Measurements from ENCODE around the gene ZNF467. TPM values are rescaled to one million over a fixed set of nuclear protein-coding genes. Genes with fewer than 3 reads are reported as not detected.

Gene ZNF467
- total RNA-seq, 1 donor from 2014 or later: 64.2 TPM

DNA sequence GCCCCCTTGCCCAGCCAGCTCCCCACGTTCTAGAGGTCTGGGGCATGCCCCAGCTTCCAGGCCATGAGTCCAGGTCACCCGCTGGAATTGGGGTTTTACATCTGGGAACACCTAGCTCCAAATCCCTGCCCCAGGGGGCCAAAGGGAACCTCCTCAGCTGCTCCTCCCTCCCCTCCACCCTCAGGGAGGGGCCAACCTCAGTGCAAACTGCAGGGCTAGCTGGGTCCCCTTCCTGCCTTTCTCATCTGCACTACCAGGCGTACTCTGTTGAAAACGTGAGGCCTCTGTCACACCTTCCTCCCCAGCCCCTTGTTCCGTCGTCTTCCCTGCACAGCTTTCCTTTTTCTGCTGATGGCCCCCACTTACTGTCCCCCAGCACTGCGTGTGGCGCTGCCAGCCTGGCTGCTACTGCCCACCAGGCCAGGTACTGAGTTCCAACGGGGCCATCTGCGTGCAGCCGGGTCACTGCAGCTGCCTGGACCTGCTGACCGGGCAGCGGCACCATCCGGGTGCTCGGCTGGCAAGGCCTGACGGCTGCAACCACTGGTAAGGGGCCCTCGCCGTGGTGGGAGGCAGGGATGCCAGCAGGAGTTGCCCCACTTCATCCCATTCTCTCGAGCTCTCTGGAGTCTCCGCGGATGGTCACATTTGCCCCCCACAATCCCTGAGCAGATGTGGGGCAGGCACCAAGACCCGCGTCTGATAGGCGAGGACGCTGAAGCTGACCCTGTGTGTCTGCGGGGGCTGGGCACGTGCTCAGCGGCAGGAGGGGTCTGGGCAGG lies 40.1 kb upstream of the ZNF467 start:
- Mint-ChIP-seq H3K27me3 (ENCODE audit: unreplicated experiment) (peaks cover 7% of the 10 kb centered on the region), H3K9me3 (ENCODE audit: unreplicated experiment) (no peaks in the 10 kb centered on the region), H3K4me3 (ENCODE audit: unreplicated experiment) (no peak overlapping the region), H3K36me3 (ENCODE audit: low read depth, unreplicated experiment) (peaks cover 3% of the 10 kb centered on the region), H3K27ac (ENCODE audit: unreplicated experiment) (no peak overlapping the region), H3K4me1 (ENCODE audit: unreplicated experiment) (no peaks in the 10 kb centered on the region)
- TF ChIP-seq, protein P1, sequence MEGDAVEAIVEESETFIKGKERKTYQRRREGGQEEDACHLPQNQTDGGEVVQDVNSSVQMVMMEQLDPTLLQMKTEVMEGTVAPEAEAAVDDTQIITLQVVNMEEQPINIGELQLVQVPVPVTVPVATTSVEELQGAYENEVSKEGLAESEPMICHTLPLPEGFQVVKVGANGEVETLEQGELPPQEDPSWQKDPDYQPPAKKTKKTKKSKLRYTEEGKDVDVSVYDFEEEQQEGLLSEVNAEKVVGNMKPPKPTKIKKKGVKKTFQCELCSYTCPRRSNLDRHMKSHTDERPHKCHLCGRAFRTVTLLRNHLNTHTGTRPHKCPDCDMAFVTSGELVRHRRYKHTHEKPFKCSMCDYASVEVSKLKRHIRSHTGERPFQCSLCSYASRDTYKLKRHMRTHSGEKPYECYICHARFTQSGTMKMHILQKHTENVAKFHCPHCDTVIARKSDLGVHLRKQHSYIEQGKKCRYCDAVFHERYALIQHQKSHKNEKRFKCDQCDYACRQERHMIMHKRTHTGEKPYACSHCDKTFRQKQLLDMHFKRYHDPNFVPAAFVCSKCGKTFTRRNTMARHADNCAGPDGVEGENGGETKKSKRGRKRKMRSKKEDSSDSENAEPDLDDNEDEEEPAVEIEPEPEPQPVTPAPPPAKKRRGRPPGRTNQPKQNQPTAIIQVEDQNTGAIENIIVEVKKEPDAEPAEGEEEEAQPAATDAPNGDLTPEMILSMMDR (IDR thresholded peaks at IDR 0.05; ENCODE audit: unreplicated experiment): no peak
- DNase-seq (ENCODE audit: low spot score): no peak

DNA sequence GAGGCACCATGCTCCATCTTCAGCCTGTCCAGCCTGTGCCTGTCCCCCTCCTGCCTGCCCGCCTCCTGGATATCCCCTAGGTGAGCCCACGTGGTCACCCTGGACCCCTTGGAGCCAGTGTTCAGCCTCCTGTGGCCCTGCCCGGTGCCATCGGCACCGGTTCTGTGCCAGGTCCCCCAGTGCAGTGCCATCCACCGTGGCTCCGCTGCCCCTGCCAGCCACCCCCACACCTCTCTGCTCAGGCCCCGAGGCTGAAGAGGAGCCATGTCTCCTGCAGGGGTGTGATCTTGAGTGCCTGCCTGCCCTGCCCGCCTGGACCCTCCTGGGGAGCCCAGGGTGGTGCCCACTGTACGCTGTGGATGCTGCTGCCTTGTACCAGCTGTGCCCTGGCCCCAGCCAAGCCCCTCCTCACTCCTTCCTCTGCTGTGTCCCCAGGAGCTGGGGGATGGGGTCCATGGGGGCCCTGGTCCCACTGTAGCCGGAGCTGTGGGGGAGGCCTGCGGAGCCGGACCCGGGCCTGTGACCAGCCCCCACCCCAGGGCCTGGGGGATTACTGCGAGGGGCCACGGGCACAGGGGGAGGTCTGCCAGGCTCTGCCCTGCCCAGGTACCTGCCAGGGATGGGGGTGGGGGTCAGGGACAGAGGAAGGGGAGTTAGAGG lies 38.6 kb upstream of the ZNF467 start:
- H3K9me3 Mint-ChIP-seq (ENCODE audit: unreplicated experiment): no peaks in the 10 kb centered on the region
- TF ChIP-seq, protein P1 (IDR thresholded peaks at IDR 0.05; ENCODE audit: unreplicated experiment): no peak
- peaks cover 3% of the 10 kb centered on the region for H3K36me3 Mint-ChIP-seq (ENCODE audit: low read depth, unreplicated experiment)

DNA sequence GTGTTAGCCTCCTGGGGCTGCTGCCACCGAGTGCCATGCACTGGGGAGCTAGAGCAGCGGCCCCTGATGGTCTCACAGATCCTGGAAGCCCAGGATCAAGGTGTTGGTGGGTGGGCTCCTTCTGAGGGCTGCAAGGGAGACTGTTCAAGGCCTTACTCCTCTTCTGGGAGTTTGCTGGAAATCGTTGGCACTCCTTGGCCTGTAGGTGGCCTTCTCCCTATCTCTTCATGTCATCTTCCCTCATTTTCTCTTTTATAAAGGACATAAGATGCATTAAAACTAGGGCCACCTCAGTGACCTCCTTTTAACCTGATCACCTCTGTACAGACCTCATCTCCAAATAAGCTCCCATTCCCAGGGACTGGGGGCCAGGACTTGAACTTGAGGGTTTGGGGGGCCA lies 37.8 kb upstream of the ZNF467 start:
- Mint-ChIP-seq H3K4me1 (ENCODE audit: unreplicated experiment) (peaks cover 2% of the 10 kb centered on the region), H3K27ac (ENCODE audit: unreplicated experiment) (no peak overlapping the region), H3K4me3 (ENCODE audit: unreplicated experiment) (no peak overlapping the region), H3K9me3 (ENCODE audit: unreplicated experiment) (no peaks in the 10 kb centered on the region), H3K27me3 (ENCODE audit: unreplicated experiment) (peaks cover 10% of the 10 kb centered on the region), H3K36me3 (ENCODE audit: low read depth, unreplicated experiment) (peaks cover 3% of the 10 kb centered on the region)
- TF ChIP-seq, protein P1 (IDR thresholded peaks at IDR 0.05; ENCODE audit: unreplicated experiment): no peak
- no peak for DNase-seq (ENCODE audit: low spot score)

More for the DNA sequence above, 38.6 kb upstream of the ZNF467 start:
- peaks cover 8% of the 10 kb centered on the region for H3K27me3 Mint-ChIP-seq (ENCODE audit: unreplicated experiment)
- H3K27ac Mint-ChIP-seq (ENCODE audit: unreplicated experiment): no peak overlapping the region
- H3K4me1 Mint-ChIP-seq (ENCODE audit: unreplicated experiment): peaks cover 2% of the 10 kb centered on the region
- DNase-seq (ENCODE audit: low spot score): no peak
- H3K4me3 Mint-ChIP-seq (ENCODE audit: unreplicated experiment): no peak overlapping the region

DNA sequence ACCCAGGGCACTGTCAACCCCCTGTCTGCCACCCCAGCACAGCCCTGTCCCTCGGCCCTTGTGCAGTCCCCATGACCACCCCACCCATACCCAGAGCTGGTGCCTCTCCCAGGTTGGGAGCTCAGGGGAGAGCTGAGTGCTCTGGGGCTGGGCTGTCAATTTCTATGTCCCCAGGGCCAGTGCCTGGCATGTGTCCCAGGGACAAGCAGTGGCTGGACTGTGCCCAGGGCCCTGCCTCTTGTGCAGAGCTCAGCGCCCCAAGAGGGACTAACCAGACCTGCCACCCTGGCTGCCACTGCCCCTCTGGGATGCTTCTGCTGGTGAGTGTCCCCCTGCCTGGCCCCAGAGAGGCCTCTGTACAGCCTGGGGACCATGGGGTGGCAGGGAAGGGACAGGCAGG lies 35.8 kb upstream of the ZNF467 start:
- TF ChIP-seq, protein P1 (IDR thresholded peaks at IDR 0.05; ENCODE audit: unreplicated experiment): no peak
- H3K27me3 Mint-ChIP-seq (ENCODE audit: unreplicated experiment): peaks cover 11% of the 10 kb centered on the region

DNA sequence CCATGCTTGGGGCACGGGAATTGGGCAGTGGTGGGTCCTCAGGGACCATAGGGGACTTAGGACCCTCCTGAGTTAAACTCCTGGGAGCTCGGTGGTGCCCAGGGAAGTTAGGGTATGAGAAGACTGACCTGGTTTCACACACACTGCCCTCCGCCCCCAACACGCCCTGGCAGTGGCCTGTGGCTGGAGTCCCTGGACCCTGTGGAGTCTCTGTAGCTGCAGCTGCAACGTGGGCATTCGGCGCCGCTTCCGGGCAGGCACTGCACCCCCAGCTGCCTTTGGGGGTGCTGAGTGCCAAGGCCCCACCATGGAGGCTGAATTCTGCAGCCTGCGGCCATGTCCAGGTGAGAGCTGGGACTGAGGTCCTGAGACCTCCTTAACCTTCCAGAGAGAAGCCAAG lies 34.9 kb upstream of the ZNF467 start:
- no peaks in the 10 kb centered on the region for H3K9me3 Mint-ChIP-seq (ENCODE audit: unreplicated experiment)
- no peak overlapping the region for H3K4me3 Mint-ChIP-seq (ENCODE audit: unreplicated experiment)
- no peak overlapping the region for H3K27ac Mint-ChIP-seq (ENCODE audit: unreplicated experiment)
- peaks cover 2% of the 10 kb centered on the region for H3K4me1 Mint-ChIP-seq (ENCODE audit: unreplicated experiment)
- peaks cover 3% of the 10 kb centered on the region for H3K36me3 Mint-ChIP-seq (ENCODE audit: low read depth, unreplicated experiment)
- TF ChIP-seq, protein P1 (IDR thresholded peaks at IDR 0.05; ENCODE audit: unreplicated experiment): no peak
- peaks cover 12% of the 10 kb centered on the region for H3K27me3 Mint-ChIP-seq (ENCODE audit: unreplicated experiment)
- no peak for DNase-seq (ENCODE audit: low spot score)

More for the DNA sequence above, 35.8 kb upstream of the ZNF467 start:
- Mint-ChIP-seq H3K4me3 (ENCODE audit: unreplicated experiment) (no peak overlapping the region), H3K36me3 (ENCODE audit: low read depth, unreplicated experiment) (peaks cover 3% of the 10 kb centered on the region), H3K4me1 (ENCODE audit: unreplicated experiment) (peaks cover 2% of the 10 kb centered on the region), H3K27ac (ENCODE audit: unreplicated experiment) (no peak overlapping the region), H3K9me3 (ENCODE audit: unreplicated experiment) (no peaks in the 10 kb centered on the region)
- DNase-seq (ENCODE audit: low spot score): no peak
